HCT116 (cell line): Measurements from ENCODE around the gene PRCC. TPM values are rescaled to one million over a fixed set of nuclear protein-coding genes. Genes with fewer than 3 reads are reported as not detected.

Source experiments
- ATAC-seq: fragments of 200-7000 bp; cut with Tn5 transposase; 2 replicates; pipeline ENCODE4 v1.9.1; 2020; ENCODE audit warnings: mild to moderate bottlenecking, moderate library complexity
- BruUV-seq: library from RNA; stranded (reverse); fragments of 400-500 nt; replicated peaks from 2 replicates; lab custom pipeline; 2021; lab: Mats Ljungman, UMichigan
- CTCF ChIA-PET: fragments of 300-600 bp; sonication (Branson Sonifier 250); formaldehyde crosslinking; loops from one replicate; lab custom pipeline; 2021; ENCODE audit warnings: antibody characterized with exemption; lab: Charles Lee
- POLR2A ChIA-PET: fragments of 300-600, 350-600 bp; sonication (Branson Sonifier 250); formaldehyde crosslinking; loops from one replicate; lab custom pipeline; 2021; ENCODE audit warnings: antibody characterized with exemption; lab: Charles Lee
- RAD21 ChIA-PET, 2 experiments: fragments of 300-600 bp; sonication (Branson Sonifier 250); formaldehyde crosslinking; loops; one replicate each; lab custom pipeline; 2023; ENCODE audit warnings: low total read pairs in 2 of 2; ENCODE audit not compliant: uncharacterized antibody in 2 of 2, unreplicated experiment in 2 of 2, low non-redundant PET in 1 of 2; lab: Charles Lee
- DNase-seq: peaks from one replicate; pipeline ENCODE4 v3.0.0-alpha.2; 2010; ENCODE audit warnings: low read depth, low spot score
- H2AFZ ChIP-seq: fragments of 200-600 bp; shearing (Covaris generic), sonication (generic); 2 replicates; pipeline ENCODE4 v1.6.1; 2017; ENCODE audit warnings: low read depth, mixed run types, mixed read lengths, antibody characterized with exemption, low read length; ENCODE audit not compliant: poor library complexity, severe bottlenecking
- H3K27ac ChIP-seq: 2 replicates; pipeline ENCODE4 v1.5.1; 2012; ENCODE audit warnings: low read depth, low read length
- H3K27me3 ChIP-seq: fragments of 200-600 bp; sonication (generic); 2 replicates; pipeline ENCODE4 v1.6.1; 2016; ENCODE audit warnings: mixed run types, low read length, mixed read lengths; ENCODE audit not compliant: insufficient read depth
- H3K36me3 ChIP-seq, 2 experiments: fragments of 200-500 bp in 1 of 2; fragments of 200-600 bp in 1 of 2; sonication (Bioruptor generic) in 1 of 2; sonication (generic) in 1 of 2; 2 replicates each; pipeline versions ENCODE4 v1.5.1 to v1.6.1; 2014 to 2016; ENCODE audit warnings: low read length in 2 of 2, inconsistent platforms in 1 of 2, mixed read lengths in 1 of 2, mixed run types in 1 of 2; ENCODE audit not compliant: insufficient read depth in 2 of 2, control insufficient read depth in 1 of 2
- H3K4me1 ChIP-seq, 2 experiments: fragments of 200-600 bp in 1 of 2; sonication (generic) in 1 of 2; 2 replicates each; pipeline versions ENCODE4 v1.5.1 to v1.6.1; 2012 to 2017; ENCODE audit warnings: low read length in 2 of 2, inconsistent platforms in 1 of 2, mild to moderate bottlenecking in 1 of 2, mixed read lengths in 1 of 2, mixed run types in 1 of 2, moderate library complexity in 1 of 2; ENCODE audit not compliant: insufficient read depth in 2 of 2, control insufficient read depth in 1 of 2
- H3K4me2 ChIP-seq: fragments of 200-600 bp; sonication (generic); 2 replicates; pipeline ENCODE4 v1.6.1; 2017; ENCODE audit warnings: mixed run types, low read length, mixed read lengths
- H3K4me3 ChIP-seq, 2 experiments: fragments of 200-600 bp in 1 of 2; sonication (generic) in 1 of 2; replicated peaks in 1 of 2; 2 replicates each; pipeline ENCODE4 v1.5.1; 2011 to 2016; ENCODE audit warnings: low read length in 2 of 2, control low read depth in 1 of 2, low read depth in 1 of 2, mild to moderate bottlenecking in 1 of 2, mixed read lengths in 1 of 2, mixed run types in 1 of 2
- H3K79me2 ChIP-seq: fragments of 200-600 bp; sonication (generic); 2 replicates; pipeline ENCODE4 v1.6.1; 2017; ENCODE audit warnings: mild to moderate bottlenecking, mixed run types, low read length, moderate library complexity, mixed read lengths; ENCODE audit not compliant: insufficient read depth
- H3K9ac ChIP-seq: fragments of 200-600 bp; sonication (generic); 2 replicates; pipeline ENCODE4 v1.6.1; 2016; ENCODE audit warnings: low read length, mixed read lengths
- H3K9me2 ChIP-seq: fragments of 200-600 bp; sonication (generic), shearing (Covaris generic); 2 replicates; pipeline ENCODE4 v1.6.1; 2017; ENCODE audit warnings: mixed run types, mild to moderate bottlenecking, moderate library complexity; ENCODE audit not compliant: insufficient read depth
- H3K9me3 ChIP-seq, 2 experiments: fragments of 200-500 bp in 1 of 2; fragments of 200-600 bp in 1 of 2; sonication (Bioruptor generic) in 1 of 2; sonication (generic) in 1 of 2; 2 replicates each; pipeline ENCODE4 v1.6.1; 2014 to 2017; ENCODE audit warnings: low read length in 2 of 2, mixed read lengths in 2 of 2, inconsistent platforms in 1 of 2, low read depth in 1 of 2, mild to moderate bottlenecking in 1 of 2, mixed run types in 1 of 2, moderate library complexity in 1 of 2; ENCODE audit not compliant: control insufficient read depth in 1 of 2, insufficient read depth in 1 of 2
- H4K20me1 ChIP-seq: fragments of 200-600 bp; sonication (generic), shearing (Covaris generic); 2 replicates; pipeline ENCODE4 v1.6.1; 2017; ENCODE audit warnings: mixed run types, mild to moderate bottlenecking, moderate library complexity; ENCODE audit not compliant: insufficient read depth
- ATF3 ChIP-seq: IDR thresholded peaks from 2 replicates; pipeline ENCODE4 v1.6.1; 2012
- CBX3 ChIP-seq: IDR thresholded peaks from 2 replicates; pipeline ENCODE4 v1.6.1; 2012; ENCODE audit warnings: low read depth
- CEBPB ChIP-seq: IDR thresholded peaks from 2 replicates; pipeline ENCODE4 v1.6.1; 2012; ENCODE audit warnings: low read depth
- EGR1 ChIP-seq: IDR thresholded peaks from 2 replicates; pipeline ENCODE4 v1.6.1; 2012; ENCODE audit warnings: low read depth
- ELF1 ChIP-seq: IDR thresholded peaks from 2 replicates; pipeline ENCODE4 v1.6.1; 2012; ENCODE audit warnings: low read depth, borderline replicate concordance
- EZH2 ChIP-seq: fragments of 200-600 bp; sonication (generic); IDR thresholded peaks from 2 replicates; pipeline ENCODE4 v1.6.1; 2017; ENCODE audit warnings: antibody characterized with exemption, mixed run types
- EZH2phosphoT487 ChIP-seq: fragments of 200-600 bp; IDR thresholded peaks from 2 replicates; pipeline ENCODE4 v1.6.1; 2018; ENCODE audit warnings: antibody characterized with exemption, borderline replicate concordance
- FOSL1 ChIP-seq: IDR thresholded peaks from 2 replicates; pipeline ENCODE4 v1.6.1; 2012; ENCODE audit warnings: low read depth
- MAX ChIP-seq: IDR thresholded peaks from 2 replicates; pipeline ENCODE4 v1.6.1; 2012
- POLR2AphosphoS5 ChIP-seq: IDR thresholded peaks from 2 replicates; pipeline ENCODE4 v1.6.1; 2011; ENCODE audit warnings: mild to moderate bottlenecking, low read depth, low read length, moderate library complexity
- RAD21 ChIP-seq: IDR thresholded peaks from 2 replicates; pipeline ENCODE4 v1.6.1; 2012; ENCODE audit warnings: low read depth, mild to moderate bottlenecking
- SIN3A ChIP-seq: IDR thresholded peaks from 2 replicates; pipeline ENCODE4 v1.6.1; 2012; ENCODE audit warnings: low read depth
- SP1 ChIP-seq: IDR thresholded peaks from 2 replicates; pipeline ENCODE4 v1.6.1; 2012; ENCODE audit warnings: low read depth
- SRF ChIP-seq: IDR thresholded peaks from 2 replicates; pipeline ENCODE4 v1.6.1; 2012; ENCODE audit warnings: low read depth
- YY1 ChIP-seq: IDR thresholded peaks from 2 replicates; pipeline ENCODE4 v1.6.1; 2011; ENCODE audit warnings: low read length, low read depth, moderate library complexity, mild to moderate bottlenecking; ENCODE audit not compliant: insufficient replicate concordance; ENCODE audit errors: extremely low read depth
- ZFX ChIP-seq: fragments of 450-650 bp; IDR thresholded peaks from 2 replicates; pipeline ENCODE4 v1.6.1; 2017
- ZNF274 ChIP-seq: fragments of 200-500 bp; sonication (Bioruptor generic); IDR thresholded peaks from 2 replicates; pipeline ENCODE4 v1.6.1; 2014; ENCODE audit warnings: mild to moderate bottlenecking, low read depth, low read length, inconsistent platforms
- intact Hi-C: fragments of 100-400 bp; cut with micrococcal nuclease; formaldehyde crosslinking; loops from 2 replicates; pipeline ENCODE4 v1.10.0; 2022
- total RNA-seq: library from RNA; stranded (reverse); gene quantifications from one replicate; pipeline ENCODE4 v1.2.1, GENCODE V29; 2021; ENCODE audit not compliant: unreplicated experiment
- TF ChIP-seq, protein P1 (sequence below), 3 experiments: fragments of 200-600 bp in 1 of 3; sonication (generic) in 1 of 3; IDR thresholded peaks in 2 of 3; conservative IDR thresholded peaks in 1 of 3; 2 replicates each; pipeline ENCODE4 v1.5.1; 2012 to 2017; ENCODE audit warnings: low read depth in 2 of 3, low read length in 2 of 3, antibody characterized with exemption in 1 of 3, borderline replicate concordance in 1 of 3, control low read depth in 1 of 3, mild to moderate bottlenecking in 1 of 3, mixed read lengths in 1 of 3, mixed run types in 1 of 3, moderate library complexity in 1 of 3; ENCODE audit not compliant: insufficient read depth in 1 of 3
- TF ChIP-seq, protein P2 (sequence below): IDR thresholded peaks from 2 replicates; pipeline ENCODE4 v1.6.1; 2012; ENCODE audit warnings: low read depth

PRCC gene
- total RNA-seq, 1 experiment from 2014 or later, result 78.1 TPM

GRCh38 chr1:156772728-156773497 is 5.6 kb downstream of the PRCC start:
- Histone ChIP-seq H3K9me2 (no peaks in the 10 kb centered on the region), H3K4me3 (no peak overlapping the region), H3K9me3 (no peaks in the 10 kb centered on the region), H3K27me3 (no peaks in the 10 kb centered on the region), H3K27ac (no peak overlapping the region), H3K79me2 (peaks cover 97% of the 10 kb centered on the region), H3K4me2 (no peak overlapping the region), H3K4me1 (peaks cover 7 to 12% of the 10 kb centered on the region in 2 experiments), H4K20me1 (no peaks in the 10 kb centered on the region), H3K36me3 (peaks cover 5 to 22% of the 10 kb centered on the region in 2 experiments; a peak in 2 of 4 replicates), H2AFZ (no peak overlapping the region), H3K9ac (no peak overlapping the region)
- DNase-seq (no peak), ATAC-seq (no peak)
- ChIA-PET POLR2A (interaction anchor here (0.6 kb wide), 1 partner anchor 21 kb away, joined by 6 read pairs; no protein-coding TSS in a partner anchor), CTCF (interaction anchor here (1.5 kb wide), 2 partner anchors 41 to 155 kb away, joined by 4 read pairs; no protein-coding TSS in a partner anchor), RAD21 (no interaction called here)
- intact Hi-C loops, result no loop called here
- BruUV-seq, result no TSS peak
- TF ChIP-seq EZH2 (no peak), EGR1 (no peak), CEBPB (no peak), SRF (no peak), CBX3 (no peak), YY1 (no peak), MAX (no peak), ZFX (no peak), ZNF274 (no peak), POLR2AphosphoS5 (no peak), FOSL1 (no peak), SP1 (no peak), SIN3A (no peak), EZH2phosphoT487 (no peak), ATF3 (no peak), ELF1 (no peak), RAD21 (no peak)
- TF ChIP-seq, protein P1, sequence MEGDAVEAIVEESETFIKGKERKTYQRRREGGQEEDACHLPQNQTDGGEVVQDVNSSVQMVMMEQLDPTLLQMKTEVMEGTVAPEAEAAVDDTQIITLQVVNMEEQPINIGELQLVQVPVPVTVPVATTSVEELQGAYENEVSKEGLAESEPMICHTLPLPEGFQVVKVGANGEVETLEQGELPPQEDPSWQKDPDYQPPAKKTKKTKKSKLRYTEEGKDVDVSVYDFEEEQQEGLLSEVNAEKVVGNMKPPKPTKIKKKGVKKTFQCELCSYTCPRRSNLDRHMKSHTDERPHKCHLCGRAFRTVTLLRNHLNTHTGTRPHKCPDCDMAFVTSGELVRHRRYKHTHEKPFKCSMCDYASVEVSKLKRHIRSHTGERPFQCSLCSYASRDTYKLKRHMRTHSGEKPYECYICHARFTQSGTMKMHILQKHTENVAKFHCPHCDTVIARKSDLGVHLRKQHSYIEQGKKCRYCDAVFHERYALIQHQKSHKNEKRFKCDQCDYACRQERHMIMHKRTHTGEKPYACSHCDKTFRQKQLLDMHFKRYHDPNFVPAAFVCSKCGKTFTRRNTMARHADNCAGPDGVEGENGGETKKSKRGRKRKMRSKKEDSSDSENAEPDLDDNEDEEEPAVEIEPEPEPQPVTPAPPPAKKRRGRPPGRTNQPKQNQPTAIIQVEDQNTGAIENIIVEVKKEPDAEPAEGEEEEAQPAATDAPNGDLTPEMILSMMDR (IDR thresholded peaks at IDR 0.05 in 2 of 3, conservative IDR thresholded peaks at IDR 0.05 in 1 of 3; ENCODE audit: borderline replicate concordance in 1 of 3, insufficient read depth in 1 of 3, low read depth in 2 of 3, low read length in 2 of 3), result no peak
- TF ChIP-seq, protein P2, sequence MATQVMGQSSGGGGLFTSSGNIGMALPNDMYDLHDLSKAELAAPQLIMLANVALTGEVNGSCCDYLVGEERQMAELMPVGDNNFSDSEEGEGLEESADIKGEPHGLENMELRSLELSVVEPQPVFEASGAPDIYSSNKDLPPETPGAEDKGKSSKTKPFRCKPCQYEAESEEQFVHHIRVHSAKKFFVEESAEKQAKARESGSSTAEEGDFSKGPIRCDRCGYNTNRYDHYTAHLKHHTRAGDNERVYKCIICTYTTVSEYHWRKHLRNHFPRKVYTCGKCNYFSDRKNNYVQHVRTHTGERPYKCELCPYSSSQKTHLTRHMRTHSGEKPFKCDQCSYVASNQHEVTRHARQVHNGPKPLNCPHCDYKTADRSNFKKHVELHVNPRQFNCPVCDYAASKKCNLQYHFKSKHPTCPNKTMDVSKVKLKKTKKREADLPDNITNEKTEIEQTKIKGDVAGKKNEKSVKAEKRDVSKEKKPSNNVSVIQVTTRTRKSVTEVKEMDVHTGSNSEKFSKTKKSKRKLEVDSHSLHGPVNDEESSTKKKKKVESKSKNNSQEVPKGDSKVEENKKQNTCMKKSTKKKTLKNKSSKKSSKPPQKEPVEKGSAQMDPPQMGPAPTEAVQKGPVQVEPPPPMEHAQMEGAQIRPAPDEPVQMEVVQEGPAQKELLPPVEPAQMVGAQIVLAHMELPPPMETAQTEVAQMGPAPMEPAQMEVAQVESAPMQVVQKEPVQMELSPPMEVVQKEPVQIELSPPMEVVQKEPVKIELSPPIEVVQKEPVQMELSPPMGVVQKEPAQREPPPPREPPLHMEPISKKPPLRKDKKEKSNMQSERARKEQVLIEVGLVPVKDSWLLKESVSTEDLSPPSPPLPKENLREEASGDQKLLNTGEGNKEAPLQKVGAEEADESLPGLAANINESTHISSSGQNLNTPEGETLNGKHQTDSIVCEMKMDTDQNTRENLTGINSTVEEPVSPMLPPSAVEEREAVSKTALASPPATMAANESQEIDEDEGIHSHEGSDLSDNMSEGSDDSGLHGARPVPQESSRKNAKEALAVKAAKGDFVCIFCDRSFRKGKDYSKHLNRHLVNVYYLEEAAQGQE, result no peak
